ENCODE data around the gene PPP1R3C. TPM values are rescaled to one million over a fixed set of nuclear protein-coding genes. Genes with fewer than 3 reads are reported as not detected.

The PPP1R3C gene
- total RNA-seq, 2 experiments from 2014 or later: 0.07 TPM; not detected in 1

DNA sequence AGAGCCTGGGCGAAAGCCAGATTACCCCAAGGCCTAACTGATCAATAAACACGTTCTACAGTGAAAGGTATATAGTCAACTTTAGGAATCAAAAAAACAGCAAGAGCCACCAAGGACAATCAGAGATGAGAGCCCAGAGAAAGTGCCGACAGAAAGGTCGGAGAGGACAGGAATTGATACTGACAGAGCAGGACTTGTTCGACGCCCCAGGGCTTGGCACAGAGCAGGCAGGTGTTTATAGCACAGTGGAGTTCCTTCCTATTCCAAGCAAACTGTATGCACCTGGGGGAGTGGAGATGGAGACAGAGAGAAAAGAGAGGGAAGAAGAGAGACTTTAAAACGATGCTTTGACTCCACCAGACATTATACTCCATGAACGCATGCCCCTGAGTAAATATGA is 39.5 kb downstream of the PPP1R3C start:
- POLR2A ChIA-PET: no interaction called here
- peaks cover 17% of the 10 kb centered on the region for H3K27me3 Mint-ChIP-seq
- H3K9me3 Mint-ChIP-seq: no peaks in the 10 kb centered on the region
- no peak for DNase-seq
- no peak overlapping the region for H3K27ac Mint-ChIP-seq
- H3K36me3 Mint-ChIP-seq: no peaks in the 10 kb centered on the region
- intact Hi-C loops (cut with micrococcal nuclease): no loop called here
- H3K4me1 Mint-ChIP-seq (ENCODE audit: low read depth): no peaks in the 10 kb centered on the region
- CTCF ChIA-PET: no interaction called here
- H3K4me3 Mint-ChIP-seq: no peak overlapping the region

DNA sequence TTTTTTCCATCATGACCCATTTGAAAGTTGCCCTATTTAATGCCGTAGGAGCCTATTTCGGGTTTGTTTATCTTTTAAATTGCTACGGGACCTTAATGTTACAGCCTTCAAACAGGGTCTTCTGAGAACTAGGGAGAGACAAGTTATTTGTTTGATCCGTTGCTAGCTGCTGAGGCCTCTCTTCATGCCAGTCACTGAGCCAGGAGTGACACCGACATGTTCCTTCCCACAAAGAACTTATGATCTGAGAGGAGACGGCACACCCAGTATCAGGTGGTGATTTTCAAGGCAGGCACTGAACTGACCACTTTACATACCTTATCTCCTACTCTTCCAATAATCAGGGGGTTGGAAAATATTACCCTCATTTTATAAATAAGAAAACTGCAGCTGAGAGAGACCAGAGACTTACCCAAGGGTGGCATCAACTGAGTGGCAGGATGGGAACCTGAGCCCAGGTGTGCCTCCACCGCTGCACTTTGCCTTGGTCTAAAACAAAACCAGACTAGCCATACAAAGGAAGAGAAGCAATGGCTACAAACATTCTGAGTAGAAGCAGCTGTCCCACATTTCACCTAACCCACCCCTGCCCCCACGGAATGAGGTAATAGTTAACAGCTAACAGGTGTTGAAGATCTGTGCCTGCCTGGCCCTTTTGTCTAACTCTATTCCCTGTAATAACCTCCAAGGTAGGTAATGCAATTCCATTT is 40.5 kb downstream of the PPP1R3C start:
- Mint-ChIP-seq H3K9me3 (no peaks in the 10 kb centered on the region), H3K4me3 (no peak overlapping the region), H3K27me3 (peaks cover 17% of the 10 kb centered on the region), H3K4me1 (ENCODE audit: low read depth) (no peaks in the 10 kb centered on the region), H3K36me3 (no peaks in the 10 kb centered on the region), H3K27ac (no peak overlapping the region)
- intact Hi-C loops (cut with micrococcal nuclease): no loop called here
- ChIA-PET POLR2A (no interaction called here), CTCF (no interaction called here)
- no peak for DNase-seq

DNA sequence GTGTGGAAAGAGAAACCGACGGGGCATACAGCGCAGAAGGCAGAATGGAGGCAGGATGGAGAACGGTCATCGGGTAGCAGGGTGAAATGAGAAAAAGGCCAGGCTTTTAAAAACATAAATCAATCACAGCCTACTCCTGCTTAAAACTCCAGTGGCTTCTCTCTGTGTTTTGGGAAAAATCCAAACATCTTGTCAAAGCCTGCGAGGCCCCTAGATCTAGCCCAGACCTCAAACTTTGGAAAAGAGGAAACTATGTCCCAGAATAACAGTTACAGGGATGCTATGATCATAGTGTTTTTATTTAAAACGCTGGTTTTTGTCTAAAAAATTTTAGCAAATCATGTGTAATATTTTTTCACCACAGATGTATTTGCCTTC is 41.1 kb downstream of the PPP1R3C start:
- no peaks in the 10 kb centered on the region for H3K4me1 Mint-ChIP-seq (ENCODE audit: low read depth)
- ChIA-PET CTCF (no interaction called here), POLR2A (no interaction called here)
- no peak overlapping the region for H3K27ac Mint-ChIP-seq
- H3K27me3 Mint-ChIP-seq: peaks cover 17% of the 10 kb centered on the region
- DNase-seq: no peak
- no peak overlapping the region for H3K4me3 Mint-ChIP-seq
- intact Hi-C loops (cut with micrococcal nuclease): no loop called here
- no peaks in the 10 kb centered on the region for H3K9me3 Mint-ChIP-seq
- H3K36me3 Mint-ChIP-seq: no peaks in the 10 kb centered on the region

DNA sequence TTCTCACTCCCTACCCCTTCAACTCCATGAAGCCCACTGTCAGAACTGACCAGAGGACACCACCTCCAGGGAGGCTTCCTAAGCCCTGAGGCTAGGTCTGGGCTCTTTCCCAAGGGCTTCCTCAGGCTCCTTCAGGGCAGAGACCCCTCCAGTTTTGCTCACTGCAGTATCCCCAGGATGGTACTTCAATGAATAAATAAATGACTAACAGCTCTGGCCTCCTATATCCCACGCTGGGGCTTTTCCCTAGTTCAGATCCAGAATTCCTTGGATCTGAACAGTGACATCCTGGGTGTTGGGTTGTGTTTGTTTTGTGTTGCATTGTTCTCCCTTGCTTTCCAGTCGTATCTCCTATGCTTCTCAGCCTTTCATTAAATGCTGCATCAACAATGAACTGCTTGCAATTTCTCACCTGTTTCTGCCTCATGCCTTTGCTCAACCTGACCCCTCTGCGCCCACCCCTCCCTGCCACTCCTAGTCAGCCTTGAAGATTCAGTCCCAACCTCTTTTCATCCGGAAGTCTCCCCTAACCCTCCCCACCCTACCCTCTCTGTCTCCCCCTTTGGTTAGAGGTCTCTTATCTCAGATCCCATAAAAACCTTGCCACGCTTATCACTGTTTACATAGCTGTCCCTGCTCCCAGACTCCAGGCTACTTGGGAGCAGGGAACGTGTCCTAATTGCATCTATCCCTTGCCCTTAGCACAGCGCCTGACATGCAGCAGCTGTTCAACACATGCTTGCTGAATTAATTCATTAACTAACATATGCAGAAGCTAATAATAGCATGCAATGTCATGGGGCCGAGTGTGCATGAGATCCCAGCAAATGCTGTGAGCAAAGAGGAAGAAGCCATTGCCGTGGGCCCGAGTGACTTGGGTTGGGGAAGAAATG is 41.7 kb downstream of the PPP1R3C start:
- intact Hi-C loops (cut with micrococcal nuclease): no loop called here
- no peak overlapping the region for H3K27ac Mint-ChIP-seq
- no peaks in the 10 kb centered on the region for H3K36me3 Mint-ChIP-seq
- ChIA-PET CTCF (no interaction called here), POLR2A (no interaction called here)
- peaks cover 17% of the 10 kb centered on the region for H3K27me3 Mint-ChIP-seq
- no peaks in the 10 kb centered on the region for H3K9me3 Mint-ChIP-seq
- no peak overlapping the region for H3K4me3 Mint-ChIP-seq
- no peaks in the 10 kb centered on the region for H3K4me1 Mint-ChIP-seq (ENCODE audit: low read depth)
- DNase-seq: no peak

DNA sequence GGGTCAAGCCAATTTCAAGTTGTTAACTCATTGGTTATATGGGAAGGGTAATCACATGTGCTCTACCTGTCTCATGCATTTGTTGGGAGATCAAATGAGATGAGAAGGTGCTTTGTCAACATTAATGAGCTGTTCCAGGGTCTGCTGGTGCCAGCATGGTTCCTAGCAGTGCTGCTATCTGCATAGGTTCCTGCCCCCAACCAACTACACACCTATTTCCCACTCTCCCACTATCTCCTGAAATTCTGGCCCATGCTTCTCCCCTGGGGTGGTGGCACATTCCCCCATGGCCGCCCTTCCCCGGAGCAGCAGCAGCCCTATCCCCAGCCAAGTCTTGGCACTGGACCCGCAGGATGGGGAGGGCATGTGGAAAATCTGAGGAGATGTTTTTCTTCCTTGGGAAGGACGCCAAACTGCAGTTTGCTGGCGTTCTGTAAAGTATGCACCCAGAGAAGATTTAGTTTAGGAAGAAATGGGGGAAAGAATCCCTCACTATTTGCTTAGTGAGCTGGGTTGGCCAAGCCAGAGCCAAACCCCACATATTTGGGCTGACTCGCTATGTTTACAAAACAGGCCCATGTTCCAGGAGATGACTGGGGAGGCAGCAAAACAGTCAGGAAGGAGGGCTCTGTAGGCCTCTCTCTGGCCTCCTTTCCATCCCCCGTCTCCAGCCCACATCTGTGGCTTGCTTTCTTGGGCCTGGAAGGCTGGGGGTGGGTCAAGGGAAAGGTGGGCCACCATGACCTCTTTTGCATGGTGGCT is 42.5 kb downstream of the PPP1R3C start:
- CTCF ChIA-PET: no interaction called here
- POLR2A ChIA-PET: no interaction called here
- Mint-ChIP-seq H3K27ac (no peak overlapping the region), H3K27me3 (peaks cover 16% of the 10 kb centered on the region), H3K4me1 (ENCODE audit: low read depth) (no peaks in the 10 kb centered on the region), H3K36me3 (no peaks in the 10 kb centered on the region), H3K4me3 (no peak overlapping the region), H3K9me3 (no peaks in the 10 kb centered on the region)
- intact Hi-C loops (cut with micrococcal nuclease): no loop called here
- no peak for DNase-seq

DNA sequence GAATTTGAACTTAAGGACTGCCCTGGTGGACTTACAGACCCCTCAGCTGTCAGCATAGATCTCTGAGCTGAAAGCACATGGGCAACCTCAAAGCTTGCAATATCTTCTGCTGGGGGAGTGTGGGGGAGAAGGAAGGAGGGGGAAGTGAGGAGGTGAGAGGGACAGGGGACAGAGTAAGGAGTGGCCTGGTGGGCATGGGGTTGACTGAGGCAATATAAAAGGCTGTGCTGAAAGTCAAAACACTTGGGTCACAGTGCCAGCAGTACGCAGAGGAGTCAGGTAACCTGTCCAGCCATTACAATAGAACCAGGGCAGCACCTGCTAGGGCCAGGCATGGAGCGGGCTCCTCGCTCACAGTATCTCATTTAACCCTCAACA is 43.2 kb downstream of the PPP1R3C start:
- H3K4me1 Mint-ChIP-seq (ENCODE audit: low read depth): no peaks in the 10 kb centered on the region
- intact Hi-C loops (cut with micrococcal nuclease): no loop called here
- ChIA-PET POLR2A (no interaction called here), CTCF (no interaction called here)
- H3K27me3 Mint-ChIP-seq: peaks cover 19% of the 10 kb centered on the region
- no peaks in the 10 kb centered on the region for H3K36me3 Mint-ChIP-seq
- no peaks in the 10 kb centered on the region for H3K9me3 Mint-ChIP-seq
- no peak for DNase-seq
- no peak overlapping the region for H3K4me3 Mint-ChIP-seq
- H3K27ac Mint-ChIP-seq: no peak overlapping the region

DNA sequence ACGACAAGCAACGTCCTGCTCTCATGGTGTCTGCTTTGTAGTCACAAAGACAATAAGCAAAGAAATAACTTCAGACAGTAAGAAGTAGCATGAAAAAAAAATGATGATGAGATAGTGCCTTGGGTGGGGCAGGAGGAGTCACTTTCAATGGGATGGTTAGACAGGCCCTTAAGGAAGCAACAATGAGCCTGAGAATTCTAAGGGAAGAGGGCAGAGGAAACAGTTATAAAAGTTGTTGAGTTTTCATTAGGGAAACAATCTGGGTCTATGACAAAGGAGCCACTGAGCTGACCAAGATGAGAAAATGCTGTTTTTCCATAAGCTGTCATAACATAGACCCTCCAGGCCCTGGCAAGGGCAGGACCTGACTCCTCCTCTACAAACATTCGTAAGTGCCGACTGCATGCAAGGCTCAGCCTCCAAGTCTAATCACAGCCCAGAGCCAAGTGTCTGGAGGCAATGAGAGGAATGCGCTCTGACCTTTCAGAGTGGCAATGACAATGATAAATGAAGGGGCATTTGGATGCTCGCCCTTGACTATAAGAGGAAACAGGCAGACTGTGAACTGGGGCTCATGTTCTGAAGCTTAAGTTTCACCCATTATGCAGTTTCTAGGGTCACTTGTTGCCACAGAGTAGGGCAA is 43.7 kb downstream of the PPP1R3C start:
- H3K9me3 Mint-ChIP-seq: no peaks in the 10 kb centered on the region
- no peaks in the 10 kb centered on the region for H3K36me3 Mint-ChIP-seq
- intact Hi-C loops (cut with micrococcal nuclease): no loop called here
- no peak overlapping the region for H3K27ac Mint-ChIP-seq
- ChIA-PET CTCF (no interaction called here), POLR2A (no interaction called here)
- peaks cover 19% of the 10 kb centered on the region for H3K27me3 Mint-ChIP-seq
- no peaks in the 10 kb centered on the region for H3K4me1 Mint-ChIP-seq (ENCODE audit: low read depth)
- H3K4me3 Mint-ChIP-seq: no peak overlapping the region
- no peak for DNase-seq

DNA sequence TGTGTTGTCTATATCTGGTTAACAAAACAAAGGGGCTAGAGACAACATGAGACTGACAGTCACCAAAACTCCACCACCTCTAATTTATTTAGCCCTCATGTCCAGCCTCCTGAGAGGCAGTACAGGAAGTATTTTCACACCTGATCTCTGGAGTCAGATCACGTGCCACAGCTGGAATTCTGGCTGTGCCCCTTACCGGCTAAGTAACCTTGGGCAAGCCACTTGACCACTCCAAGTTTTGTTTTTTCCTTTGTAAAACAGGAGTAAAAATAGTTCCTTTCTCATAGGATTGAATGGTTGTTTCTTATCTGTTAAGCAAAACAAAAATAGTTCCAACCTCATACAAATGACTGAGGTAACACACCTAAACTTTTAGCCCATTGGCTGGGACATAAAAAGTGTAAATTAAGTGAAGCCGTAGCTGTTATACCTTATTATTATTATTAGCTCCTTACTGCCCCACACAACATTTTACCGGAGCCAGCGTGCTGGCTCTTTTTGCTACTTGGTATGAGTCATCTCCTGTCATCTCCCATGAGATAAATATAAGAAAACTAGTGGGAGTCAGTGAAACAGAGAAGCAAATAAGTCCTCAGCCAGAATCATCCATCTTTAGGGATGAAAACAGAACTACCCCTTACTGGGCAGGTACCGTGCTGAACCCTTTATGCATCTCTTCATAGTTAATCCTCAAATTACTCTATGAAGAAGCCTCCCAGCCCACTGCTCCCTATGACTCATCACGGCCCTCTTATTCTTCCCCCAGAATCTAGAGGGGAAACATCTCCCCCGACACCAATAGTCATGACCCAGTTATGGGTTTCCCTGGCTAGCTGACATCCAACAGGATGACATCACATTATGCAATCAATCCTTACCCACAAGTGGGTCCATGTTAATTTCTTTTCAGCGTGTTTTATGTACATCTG is 44.9 kb downstream of the PPP1R3C start:
- CTCF ChIA-PET: no interaction called here
- no peak for DNase-seq
- Mint-ChIP-seq H3K4me3 (no peak overlapping the region), H3K4me1 (ENCODE audit: low read depth) (no peaks in the 10 kb centered on the region), H3K27ac (no peak overlapping the region), H3K27me3 (peaks cover 14% of the 10 kb centered on the region), H3K9me3 (no peaks in the 10 kb centered on the region), H3K36me3 (no peaks in the 10 kb centered on the region)
- POLR2A ChIA-PET: no interaction called here
- intact Hi-C loops (cut with micrococcal nuclease): no loop called here

DNA sequence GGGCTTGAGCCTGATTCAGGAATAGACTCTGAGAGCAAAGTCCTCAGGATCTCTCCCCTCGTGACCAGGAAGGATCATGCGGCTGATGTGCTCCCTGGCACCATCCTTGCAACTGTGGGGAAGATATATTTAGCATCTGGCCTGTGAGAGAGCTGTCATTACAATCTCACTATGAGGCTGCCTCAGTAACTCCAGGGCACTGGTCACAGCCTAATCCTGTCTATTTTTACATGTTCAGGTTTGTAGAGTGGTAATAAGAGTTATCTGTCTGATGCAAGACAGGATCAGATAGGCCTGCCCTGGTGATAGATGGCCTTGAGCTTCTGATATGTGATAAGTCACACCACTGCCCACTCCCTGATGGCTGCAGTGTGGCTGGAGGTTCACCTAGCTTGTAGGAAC is 50.7 kb downstream of the PPP1R3C start:
- no peak overlapping the region for H3K4me3 Mint-ChIP-seq

DNA sequence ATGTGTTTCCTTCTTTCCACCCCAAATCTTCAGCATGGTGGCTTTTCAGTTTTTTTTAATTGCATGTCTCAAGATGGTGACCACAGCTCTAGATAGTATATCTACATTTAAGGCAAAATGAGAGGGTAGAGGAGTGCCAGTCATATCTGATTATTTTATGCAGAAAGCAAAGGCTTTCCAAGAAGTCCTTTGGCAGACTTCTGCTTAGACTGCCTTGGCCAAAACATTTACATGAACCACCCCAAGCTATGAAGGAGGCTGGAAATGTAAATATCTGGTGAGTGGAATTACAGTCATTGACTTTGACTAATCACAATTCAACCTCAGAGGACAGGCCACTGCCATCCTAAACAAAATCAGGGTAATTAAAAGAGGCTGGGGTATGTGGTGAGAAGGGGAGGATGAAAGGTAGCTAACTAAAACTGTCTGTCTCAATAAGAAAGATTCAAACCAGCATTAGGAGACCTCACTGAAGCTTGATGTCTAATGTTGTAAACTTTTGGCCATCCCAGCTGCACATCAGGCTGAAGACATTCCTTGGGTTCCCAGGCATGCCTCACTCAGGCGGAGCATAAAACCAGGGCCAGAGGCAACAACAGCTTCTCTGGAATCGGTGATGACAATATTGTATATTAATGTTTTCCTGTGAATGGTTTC is 53.4 kb downstream of the PPP1R3C start:
- Mint-ChIP-seq H3K27me3 (peaks cover 8% of the 10 kb centered on the region), H3K4me1 (ENCODE audit: low read depth) (no peaks in the 10 kb centered on the region), H3K4me3 (no peak overlapping the region), H3K27ac (no peak overlapping the region), H3K36me3 (no peaks in the 10 kb centered on the region), H3K9me3 (no peaks in the 10 kb centered on the region)
- intact Hi-C loops (cut with micrococcal nuclease): no loop called here
- ChIA-PET POLR2A (no interaction called here), CTCF (no interaction called here)
- DNase-seq: no peak

More for the DNA sequence above, 50.7 kb downstream of the PPP1R3C start:
- DNase-seq: no peak
- intact Hi-C loops (cut with micrococcal nuclease): no loop called here
- Mint-ChIP-seq H3K9me3 (no peaks in the 10 kb centered on the region), H3K27me3 (peaks cover 9% of the 10 kb centered on the region), H3K4me1 (ENCODE audit: low read depth) (no peaks in the 10 kb centered on the region), H3K27ac (no peak overlapping the region), H3K36me3 (no peaks in the 10 kb centered on the region)
- POLR2A ChIA-PET: no interaction called here
- CTCF ChIA-PET: no interaction called here
